ENCODE data around the gene FBXW7. TPM values are rescaled to one million over a fixed set of nuclear protein-coding genes. Genes with fewer than 3 reads are reported as not detected.

The FBXW7 gene
- total and polyA plus RNA-seq, 2 of the 8 experiments (the other 6 are each of a cell fraction or from before 2014, with no cell fraction given) = 6.0 to 26.7 TPM

- no peaks in the 10 kb centered on the region for H3K79me1 ChIP-seq (ENCODE audit: low read depth, low read length)
- DNase-seq (ENCODE audit: low read depth in 1 of 2, low spot score in 2 of 2) (no peak), FAIRE-seq (no peak)
- peaks cover 0 to 5% (median 0%) of the 10 kb centered on the region in 4 experiments; a peak in 1 of 7 replicates for H3K4me1 ChIP-seq (replicated peaks in 1 of 4; ENCODE audit: control insufficient read depth in 3 of 4, insufficient read depth in 4 of 4, low read length in 3 of 4)
- no peak overlapping the region for H3K4me2 ChIP-seq (ENCODE audit: insufficient read depth in 1 of 2, low read depth in 2 of 2, low read length in 2 of 2)
- H3K9me3 ChIP-seq (ENCODE audit: insufficient read depth in 2 of 2, low read depth in 1 of 2, low read length in 1 of 2) = no peaks in the 10 kb centered on the region
- H2BK15ac ChIP-seq (ENCODE audit: low read length) = no peak overlapping the region
- POLR2A ChIA-PET (ENCODE audit: partially characterized antibody) = interaction anchor here (0.9 kb wide), 1 partner anchor 75 kb away, joined by 4 read pairs; no protein-coding TSS in a partner anchor
- no peak overlapping the region for H3K4me3 ChIP-seq (ENCODE audit: extremely low read depth in 1 of 4, insufficient read depth in 2 of 4, low read depth in 3 of 4, low read length in 4 of 4)
- no peaks in the 10 kb centered on the region for H3K36me3 ChIP-seq (ENCODE audit: control insufficient read depth in 2 of 4, insufficient read depth in 4 of 4, low read length in 3 of 4)
- H4K8ac ChIP-seq (ENCODE audit: extremely low read depth, insufficient read depth, low read length) = no peak overlapping the region; the same call in 1 of the 2 replicates
- no peak overlapping the region for H2BK120ac ChIP-seq (replicated peaks; ENCODE audit: low read depth, low read length)
- no peak overlapping the region for H2AFZ ChIP-seq (ENCODE audit: low read length)
- no peak overlapping the region for H2AK5ac ChIP-seq (ENCODE audit: low read depth, low read length)
- H3K14ac ChIP-seq (ENCODE audit: insufficient read length) = no peak overlapping the region
- H3K56ac ChIP-seq (replicated peaks; ENCODE audit: insufficient read length, low read depth, low read length) = no peak overlapping the region
- no peaks in the 10 kb centered on the region for H3K23me2 ChIP-seq (ENCODE audit: low read depth, low read length)
- H3K79me2 ChIP-seq (ENCODE audit: control insufficient read depth in 1 of 2, insufficient read depth in 2 of 2, low read length in 2 of 2) = peaks cover 0 to 58% of the 10 kb centered on the region in 2 experiments; a peak in 3 of 4 replicates
- no peak overlapping the region for H3K9ac ChIP-seq (replicated peaks in 1 of 4; ENCODE audit: extremely low read depth in 1 of 4, low read depth in 3 of 4, low read length in 3 of 4)
- H3K27me3 ChIP-seq (replicated peaks in 1 of 4; ENCODE audit: control insufficient read depth in 3 of 4, extremely low read depth in 1 of 4, insufficient read depth in 3 of 4, low read length in 3 of 4) = no peaks in the 10 kb centered on the region
- CTCF ChIA-PET (ENCODE audit: partially characterized antibody) = interaction anchor here (1.5 kb wide), 1 partner anchor 178 kb away, joined by 3 read pairs; no protein-coding TSS in a partner anchor
- no peak overlapping the region for H4K91ac ChIP-seq (replicated peaks; ENCODE audit: insufficient read length, low read length)
- no peak overlapping the region for H2BK5ac ChIP-seq (ENCODE audit: low read depth, low read length)
- H3K18ac ChIP-seq (ENCODE audit: extremely low read depth, low read length) = no peak overlapping the region
- H2BK20ac ChIP-seq (ENCODE audit: low read length) = no peak overlapping the region
- no peak overlapping the region for H3K4ac ChIP-seq (replicated peaks; ENCODE audit: insufficient read length, low read depth, low read length)
- no peak overlapping the region for H3K27ac ChIP-seq (ENCODE audit: low read depth, low read length)
- no peak overlapping the region for H2BK12ac ChIP-seq (ENCODE audit: low read depth, low read length)
- H3K23ac ChIP-seq (ENCODE audit: insufficient read length) = no peak overlapping the region
- no peaks in the 10 kb centered on the region for H4K20me1 ChIP-seq (replicated peaks in 1 of 2; ENCODE audit: control insufficient read depth in 1 of 2, insufficient read depth in 2 of 2, low read length in 2 of 2)
- WGBS, 2 experiments (ENCODE audit: extremely low coverage in 1 of 2, insufficient coverage in 1 of 2, insufficient read length in 1 of 2, insufficient replicate concordance in 2 of 2, low coverage in 1 of 2, low lambda C conversion rate in 2 of 2, missing lambda C conversion rate in 1 of 2) = 93% methylated on average over 1 of the region's 1 CpG; no CpG with 5 or more reads in 1 of the 2 experiments
- H4K5ac ChIP-seq (ENCODE audit: insufficient read length, low read depth, low read length) = no peak overlapping the region
- TF ChIP-seq KDM1A (IDR thresholded peaks at IDR 0.05; ENCODE audit: borderline replicate concordance, low read length) (no peak), YY1 (IDR thresholded peaks at IDR 0.05; ENCODE audit: low read depth, low read length) (no peak), JUND (IDR thresholded peaks at IDR 0.05; ENCODE audit: low read length) (no peak), NRF1 (IDR thresholded peaks at IDR 0.05; ENCODE audit: low read depth, low read length) (no peak), CBX8 (IDR thresholded peaks at IDR 0.05; ENCODE audit: borderline replicate concordance, low read depth, low read length) (no peak), TBP (IDR thresholded peaks at IDR 0.05; ENCODE audit: low read depth, low read length) (no peak), HDAC2 (IDR thresholded peaks at IDR 0.05; ENCODE audit: borderline replicate concordance in 1 of 2, low read depth in 2 of 2, low read length in 2 of 2) (no peak), MAX (IDR thresholded peaks at IDR 0.05) (no peak), EP300 (IDR thresholded peaks at IDR 0.05; ENCODE audit: borderline replicate concordance in 1 of 2, low read depth in 2 of 2, low read length in 2 of 2) (no peak), RNF2 (IDR thresholded peaks at IDR 0.05; ENCODE audit: borderline replicate concordance, low read depth, low read length, missing control alignments, poor library complexity, severe bottlenecking) (no peak), CBX5 (IDR thresholded peaks at IDR 0.05; ENCODE audit: low read depth, low read length) (no peak), BCL11A (IDR thresholded peaks at IDR 0.05; ENCODE audit: low read depth in 2 of 2, low read length in 2 of 2) (no peak), POU5F1 (IDR thresholded peaks at IDR 0.05; ENCODE audit: low read depth, low read length) (no peak), SP4 (IDR thresholded peaks at IDR 0.05; ENCODE audit: low read length) (no peak)
These were observed 73.2 kb downstream of the FBXW7 start for GRCh38 chr4:152462695-152463094.
